HCT116 (cell line): Measurements from ENCODE around the gene TCF15. TPM values are rescaled to one million over a fixed set of nuclear protein-coding genes. Genes with fewer than 3 reads are reported as not detected.

ENCODE experiments used
- ATAC-seq: fragments of 200-7000 bp; cut with Tn5 transposase; 2 replicates; pipeline ENCODE4 v1.9.1; 2020; ENCODE audit warnings: mild to moderate bottlenecking, moderate library complexity
- BruUV-seq: library from RNA; stranded (reverse); fragments of 400-500 nt; replicated peaks from 2 replicates; lab custom pipeline; 2021; lab: Mats Ljungman, UMichigan
- CTCF ChIA-PET: fragments of 300-600 bp; sonication (Branson Sonifier 250); formaldehyde crosslinking; loops from one replicate; lab custom pipeline; 2021; ENCODE audit warnings: antibody characterized with exemption; lab: Charles Lee
- POLR2A ChIA-PET: fragments of 300-600, 350-600 bp; sonication (Branson Sonifier 250); formaldehyde crosslinking; loops from one replicate; lab custom pipeline; 2021; ENCODE audit warnings: antibody characterized with exemption; lab: Charles Lee
- RAD21 ChIA-PET, 2 experiments: fragments of 300-600 bp; sonication (Branson Sonifier 250); formaldehyde crosslinking; loops; one replicate each; lab custom pipeline; 2023; ENCODE audit warnings: low total read pairs in 2 of 2; ENCODE audit not compliant: uncharacterized antibody in 2 of 2, unreplicated experiment in 2 of 2, low non-redundant PET in 1 of 2; lab: Charles Lee
- DNase-seq: peaks from one replicate; pipeline ENCODE4 v3.0.0-alpha.2; 2010; ENCODE audit warnings: low read depth, low spot score
- H2AFZ ChIP-seq: fragments of 200-600 bp; shearing (Covaris generic), sonication (generic); 2 replicates; pipeline ENCODE4 v1.6.1; 2017; ENCODE audit warnings: low read depth, mixed run types, mixed read lengths, antibody characterized with exemption, low read length; ENCODE audit not compliant: poor library complexity, severe bottlenecking
- H3K27ac ChIP-seq: 2 replicates; pipeline ENCODE4 v1.5.1; 2012; ENCODE audit warnings: low read depth, low read length
- H3K27me3 ChIP-seq: fragments of 200-600 bp; sonication (generic); 2 replicates; pipeline ENCODE4 v1.6.1; 2016; ENCODE audit warnings: mixed run types, low read length, mixed read lengths; ENCODE audit not compliant: insufficient read depth
- H3K36me3 ChIP-seq, 2 experiments: fragments of 200-500 bp in 1 of 2; fragments of 200-600 bp in 1 of 2; sonication (Bioruptor generic) in 1 of 2; sonication (generic) in 1 of 2; 2 replicates each; pipeline versions ENCODE4 v1.5.1 to v1.6.1; 2014 to 2016; ENCODE audit warnings: low read length in 2 of 2, inconsistent platforms in 1 of 2, mixed read lengths in 1 of 2, mixed run types in 1 of 2; ENCODE audit not compliant: insufficient read depth in 2 of 2, control insufficient read depth in 1 of 2
- H3K4me1 ChIP-seq, 2 experiments: fragments of 200-600 bp in 1 of 2; sonication (generic) in 1 of 2; 2 replicates each; pipeline versions ENCODE4 v1.5.1 to v1.6.1; 2012 to 2017; ENCODE audit warnings: low read length in 2 of 2, inconsistent platforms in 1 of 2, mild to moderate bottlenecking in 1 of 2, mixed read lengths in 1 of 2, mixed run types in 1 of 2, moderate library complexity in 1 of 2; ENCODE audit not compliant: insufficient read depth in 2 of 2, control insufficient read depth in 1 of 2
- H3K4me2 ChIP-seq: fragments of 200-600 bp; sonication (generic); 2 replicates; pipeline ENCODE4 v1.6.1; 2017; ENCODE audit warnings: mixed run types, low read length, mixed read lengths
- H3K4me3 ChIP-seq, 2 experiments: fragments of 200-600 bp in 1 of 2; sonication (generic) in 1 of 2; replicated peaks in 1 of 2; 2 replicates each; pipeline ENCODE4 v1.5.1; 2011 to 2016; ENCODE audit warnings: low read length in 2 of 2, control low read depth in 1 of 2, low read depth in 1 of 2, mild to moderate bottlenecking in 1 of 2, mixed read lengths in 1 of 2, mixed run types in 1 of 2
- H3K79me2 ChIP-seq: fragments of 200-600 bp; sonication (generic); 2 replicates; pipeline ENCODE4 v1.6.1; 2017; ENCODE audit warnings: mild to moderate bottlenecking, mixed run types, low read length, moderate library complexity, mixed read lengths; ENCODE audit not compliant: insufficient read depth
- H3K9ac ChIP-seq: fragments of 200-600 bp; sonication (generic); 2 replicates; pipeline ENCODE4 v1.6.1; 2016; ENCODE audit warnings: low read length, mixed read lengths
- H3K9me2 ChIP-seq: fragments of 200-600 bp; sonication (generic), shearing (Covaris generic); 2 replicates; pipeline ENCODE4 v1.6.1; 2017; ENCODE audit warnings: mixed run types, mild to moderate bottlenecking, moderate library complexity; ENCODE audit not compliant: insufficient read depth
- H3K9me3 ChIP-seq, 2 experiments: fragments of 200-500 bp in 1 of 2; fragments of 200-600 bp in 1 of 2; sonication (Bioruptor generic) in 1 of 2; sonication (generic) in 1 of 2; 2 replicates each; pipeline ENCODE4 v1.6.1; 2014 to 2017; ENCODE audit warnings: low read length in 2 of 2, mixed read lengths in 2 of 2, inconsistent platforms in 1 of 2, low read depth in 1 of 2, mild to moderate bottlenecking in 1 of 2, mixed run types in 1 of 2, moderate library complexity in 1 of 2; ENCODE audit not compliant: control insufficient read depth in 1 of 2, insufficient read depth in 1 of 2
- H4K20me1 ChIP-seq: fragments of 200-600 bp; sonication (generic), shearing (Covaris generic); 2 replicates; pipeline ENCODE4 v1.6.1; 2017; ENCODE audit warnings: mixed run types, mild to moderate bottlenecking, moderate library complexity; ENCODE audit not compliant: insufficient read depth
- CBX3 ChIP-seq: IDR thresholded peaks from 2 replicates; pipeline ENCODE4 v1.6.1; 2012; ENCODE audit warnings: low read depth
- CEBPB ChIP-seq: IDR thresholded peaks from 2 replicates; pipeline ENCODE4 v1.6.1; 2012; ENCODE audit warnings: low read depth
- CTCF ChIP-seq, 3 experiments: fragments of 200-600 bp in 1 of 3; sonication (generic) in 1 of 3; IDR thresholded peaks in 2 of 3; conservative IDR thresholded peaks in 1 of 3; 2 replicates each; pipeline ENCODE4 v1.5.1; 2012 to 2017; ENCODE audit warnings: low read depth in 2 of 3, low read length in 2 of 3, antibody characterized with exemption in 1 of 3, borderline replicate concordance in 1 of 3, control low read depth in 1 of 3, mild to moderate bottlenecking in 1 of 3, mixed read lengths in 1 of 3, mixed run types in 1 of 3, moderate library complexity in 1 of 3; ENCODE audit not compliant: insufficient read depth in 1 of 3
- EGR1 ChIP-seq: IDR thresholded peaks from 2 replicates; pipeline ENCODE4 v1.6.1; 2012; ENCODE audit warnings: low read depth
- EZH2 ChIP-seq: fragments of 200-600 bp; sonication (generic); IDR thresholded peaks from 2 replicates; pipeline ENCODE4 v1.6.1; 2017; ENCODE audit warnings: antibody characterized with exemption, mixed run types
- EZH2phosphoT487 ChIP-seq: fragments of 200-600 bp; IDR thresholded peaks from 2 replicates; pipeline ENCODE4 v1.6.1; 2018; ENCODE audit warnings: antibody characterized with exemption, borderline replicate concordance
- FOSL1 ChIP-seq: IDR thresholded peaks from 2 replicates; pipeline ENCODE4 v1.6.1; 2012; ENCODE audit warnings: low read depth
- MAX ChIP-seq: IDR thresholded peaks from 2 replicates; pipeline ENCODE4 v1.6.1; 2012
- POLR2A ChIP-seq: IDR thresholded peaks from 2 replicates; pipeline ENCODE4 v1.7.0; 2011; ENCODE audit warnings: borderline replicate concordance; ENCODE audit not compliant: insufficient read depth, insufficient read length; ENCODE audit errors: extremely low read depth
- POLR2AphosphoS5 ChIP-seq: IDR thresholded peaks from 2 replicates; pipeline ENCODE4 v1.6.1; 2011; ENCODE audit warnings: mild to moderate bottlenecking, low read depth, low read length, moderate library complexity
- RAD21 ChIP-seq: IDR thresholded peaks from 2 replicates; pipeline ENCODE4 v1.6.1; 2012; ENCODE audit warnings: low read depth, mild to moderate bottlenecking
- SRF ChIP-seq: IDR thresholded peaks from 2 replicates; pipeline ENCODE4 v1.6.1; 2012; ENCODE audit warnings: low read depth
- TCF7L2 ChIP-seq: IDR thresholded peaks from 2 replicates; pipeline ENCODE4 v1.7.0; 2011; ENCODE audit warnings: borderline replicate concordance, inconsistent platforms; ENCODE audit not compliant: insufficient read depth, insufficient read length; ENCODE audit errors: extremely low read depth
- ZNF274 ChIP-seq: fragments of 200-500 bp; sonication (Bioruptor generic); IDR thresholded peaks from 2 replicates; pipeline ENCODE4 v1.6.1; 2014; ENCODE audit warnings: mild to moderate bottlenecking, low read depth, low read length, inconsistent platforms
- intact Hi-C: fragments of 100-400 bp; cut with micrococcal nuclease; formaldehyde crosslinking; loops from 2 replicates; pipeline ENCODE4 v1.10.0; 2022
- total RNA-seq: library from RNA; stranded (reverse); gene quantifications from one replicate; pipeline ENCODE4 v1.2.1, GENCODE V29; 2021; ENCODE audit not compliant: unreplicated experiment
- TF ChIP-seq, protein P1 (sequence below): IDR thresholded peaks from 2 replicates; pipeline ENCODE4 v1.6.1; 2011; ENCODE audit warnings: mild to moderate bottlenecking, low read length, moderate library complexity; ENCODE audit not compliant: insufficient replicate concordance; ENCODE audit errors: extremely low read depth

The TCF15 gene
- total RNA-seq, 1 experiment from 2014 or later = not detected

- TF ChIP-seq CBX3 = 0 out of 2 replicates have a peak, but pooled peaks have one; percentile 31
- peak; percentile 95 to 96 (median 95) for TF ChIP-seq CTCF (IDR thresholded peaks at IDR 0.05 in 2 of 3, conservative IDR thresholded peaks at IDR 0.05 in 1 of 3; ENCODE audit: borderline replicate concordance in 1 of 3, insufficient read depth in 1 of 3, low read depth in 2 of 3, low read length in 2 of 3)
- peak; percentile 96 for TF ChIP-seq RAD21
- no peak for TF ChIP-seq SRF
Measured at GRCh38 chr20:561437-562231, 48.5 kb downstream of the TCF15 start (continued).

GRCh38 chr20:560680-561079, 49.4 kb downstream of the TCF15 start:
- H3K36me3 ChIP-seq = no peaks in the 10 kb centered on the region
- RAD21 ChIA-PET = interaction anchor here (1.0 kb wide), 2 partner anchors 84 to 85 kb away, joined by 4 to 6 read pairs; no protein-coding TSS in a partner anchor
- CTCF ChIA-PET = interaction anchor here (1.2 to 3.9 kb wide), 5 partner anchors 11 to 208 kb away, joined by 4 to 29 read pairs (median 10); partner anchors contain the start of gene SLC52A3
- no peak overlapping the region for H2AFZ ChIP-seq
- H3K27me3 ChIP-seq = no peaks in the 10 kb centered on the region
- intact Hi-C loops = loop anchor here (1.0 to 10.0 kb wide), 5 partner anchors 85 to 394 kb away; partner anchors contain the start of gene SLC52A3
- H3K4me3 ChIP-seq = no peak overlapping the region
- H3K4me2 ChIP-seq = no peak overlapping the region
- H4K20me1 ChIP-seq = no peaks in the 10 kb centered on the region
- no peak for ATAC-seq
- H3K4me1 ChIP-seq = peaks cover 0 to 8% of the 10 kb centered on the region in 2 experiments; a peak in 2 of 4 replicates
- no peaks in the 10 kb centered on the region for H3K9me3 ChIP-seq
- no peak overlapping the region for H3K27ac ChIP-seq
- H3K9me2 ChIP-seq = no peaks in the 10 kb centered on the region
- H3K79me2 ChIP-seq = no peaks in the 10 kb centered on the region
- no peak overlapping the region for H3K9ac ChIP-seq
- BruUV-seq = no TSS peak
- POLR2A ChIA-PET = interaction anchor here (0.8 kb wide), 1 partner anchor 85 kb away, joined by 3 read pairs; no protein-coding TSS in a partner anchor
- no peak for DNase-seq
- TF ChIP-seq POLR2A (no peak), MAX (no peak), CTCF (IDR thresholded peaks at IDR 0.05 in 2 of 3, conservative IDR thresholded peaks at IDR 0.05 in 1 of 3; ENCODE audit: borderline replicate concordance in 1 of 3, insufficient read depth in 1 of 3, low read depth in 2 of 3, low read length in 2 of 3) (peak in 2 of 3 experiments; percentile 8 to 29; a peak in 2 of 6 replicates), CBX3 (no peak), EGR1 (no peak), TCF7L2 (no peak), ZNF274 (no peak), CEBPB (no peak), RAD21 (peak; percentile 47; the same call in 1 of the 2 replicates), EZH2 (no peak), EZH2phosphoT487 (no peak), POLR2AphosphoS5 (no peak), FOSL1 (no peak)
- TF ChIP-seq, protein P1, sequence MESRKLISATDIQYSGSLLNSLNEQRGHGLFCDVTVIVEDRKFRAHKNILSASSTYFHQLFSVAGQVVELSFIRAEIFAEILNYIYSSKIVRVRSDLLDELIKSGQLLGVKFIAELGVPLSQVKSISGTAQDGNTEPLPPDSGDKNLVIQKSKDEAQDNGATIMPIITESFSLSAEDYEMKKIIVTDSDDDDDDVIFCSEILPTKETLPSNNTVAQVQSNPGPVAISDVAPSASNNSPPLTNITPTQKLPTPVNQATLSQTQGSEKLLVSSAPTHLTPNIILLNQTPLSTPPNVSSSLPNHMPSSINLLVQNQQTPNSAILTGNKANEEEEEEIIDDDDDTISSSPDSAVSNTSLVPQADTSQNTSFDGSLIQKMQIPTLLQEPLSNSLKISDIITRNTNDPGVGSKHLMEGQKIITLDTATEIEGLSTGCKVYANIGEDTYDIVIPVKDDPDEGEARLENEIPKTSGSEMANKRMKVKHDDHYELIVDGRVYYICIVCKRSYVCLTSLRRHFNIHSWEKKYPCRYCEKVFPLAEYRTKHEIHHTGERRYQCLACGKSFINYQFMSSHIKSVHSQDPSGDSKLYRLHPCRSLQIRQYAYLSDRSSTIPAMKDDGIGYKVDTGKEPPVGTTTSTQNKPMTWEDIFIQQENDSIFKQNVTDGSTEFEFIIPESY = no peak
